Measurements from ENCODE around the gene AMACR.
A peak's percentile ranks its signal among the peaks of the same experiment; 100 is the strongest.

The AMACR gene

GRCh38 chr5:34007621-34008600 lies at the start of gene AMACR:
TSS of gene AMACR (minus strand) at chr5:34008050. CDS start at chr5:34008019, 31 bp downstream.
- DNase-seq = peak; percentile 96

- DNase-seq = no peak
Measured at GRCh38 chr5:34057569-34057968, 49.7 kb upstream of the AMACR start.

GRCh38 chr5:34057118-34057517 lies 49.3 kb upstream of the AMACR start:
- DNase-seq = no peak

- no peak for DNase-seq
Measured at GRCh38 chr5:34055667-34056066, 47.8 kb upstream of the AMACR start.

GRCh38 chr5:34054400-34054729 lies 46.5 kb upstream of the AMACR start:
- DNase-seq = no peak

GRCh38 chr5:34053571-34054399 lies 45.9 kb upstream of the AMACR start:
- DNase-seq = no peak

- no peak for DNase-seq
Measured at GRCh38 chr5:34053133-34053532, 45.3 kb upstream of the AMACR start.

GRCh38 chr5:34051374-34051980 lies 43.6 kb upstream of the AMACR start:
- DNase-seq = no peak

- DNase-seq = no peak
Measured at GRCh38 chr5:34047774-34048572, 40.1 kb upstream of the AMACR start.

GRCh38 chr5:34047143-34047542 lies 39.3 kb upstream of the AMACR start:
- DNase-seq = no peak

- no peak for DNase-seq
Measured at GRCh38 chr5:34045996-34046395, 38.1 kb upstream of the AMACR start.

- no peak for DNase-seq
Measured at GRCh38 chr5:34045023-34045422, 37.2 kb upstream of the AMACR start.

- DNase-seq = no peak
Measured at GRCh38 chr5:34043099-34043876, 35.4 kb upstream of the AMACR start, which contains the start of gene C1QTNF3. TSS of gene C1QTNF3 (minus strand) at chr5:34043213. CDS start at chr5:34043125, 88 bp downstream.

GRCh38 chr5:34042321-34042720 lies 34.5 kb upstream of the AMACR start:
- no peak for DNase-seq

GRCh38 chr5:34041247-34041972 lies 33.6 kb upstream of the AMACR start:
- DNase-seq = no peak

GRCh38 chr5:34040472-34040871 lies 32.6 kb upstream of the AMACR start:
- DNase-seq = no peak

- no peak for DNase-seq
Measured at GRCh38 chr5:34039398-34040157, 31.7 kb upstream of the AMACR start.

GRCh38 chr5:34038838-34039237 lies 31.0 kb upstream of the AMACR start:
- DNase-seq = no peak

GRCh38 chr5:34038390-34038789 lies 30.5 kb upstream of the AMACR start:
- no peak for DNase-seq

- no peak for DNase-seq
Measured at GRCh38 chr5:34037726-34038125, 29.9 kb upstream of the AMACR start.

Data from NCI-H2171 (cell line).